ENCODE measurements around the gene RPS6KB2. TPM values are rescaled to one million over a fixed set of nuclear protein-coding genes. Genes with fewer than 3 reads are reported as not detected.

Gene RPS6KB2
- total and polyA plus RNA-seq, 9 of the 15 experiments (the other 6 are each of a cell fraction or from before 2014, with no cell fraction given) = 0.42 to 122 (median 82.6) TPM

GRCh38 chr11:67378544-67378943 lies 49.8 kb upstream of the RPS6KB2 start:
- 86% methylated on average over 3 of the region's 4 CpGs for WGBS (ENCODE audit: insufficient coverage, low coverage, missing lambda C conversion rate)
- no TSS peak for BruUV-seq (replicated peaks)
- no peaks in the 10 kb centered on the region for H3K27me3 ChIP-seq (ENCODE audit: control insufficient read depth in 2 of 2, insufficient read depth in 2 of 2, low read length in 2 of 2)
- H3K4me2 ChIP-seq (ENCODE audit: insufficient read depth, low read length) = no peak overlapping the region
- TF ChIP-seq ZNF740 (CRISPR knock-in tag; IDR thresholded peaks at IDR 0.05) (no peak), ZNF740 (tag; IDR thresholded peaks at IDR 0.05) (0 out of 4 replicates have a peak, but pooled peaks of 1 of the 2 experiments have one; percentile 5), CREBBP (IDR thresholded peaks at IDR 0.05; ENCODE audit: low read depth, low read length) (no peak)
- in situ Hi-C loops (cut with MboI) = no loop called here
- CTCF ChIA-PET (ENCODE audit: low intra/inter-chr PET ratio) = no interaction called here
- ATAC-seq = no peak
- peaks cover 10% of the 10 kb centered on the region; the same call in 2 of the 3 replicates for H3K79me2 ChIP-seq (ENCODE audit: control insufficient read depth, insufficient read depth, low read length)
- no peak for FAIRE-seq
- POLR2A ChIA-PET = interaction anchor here (0.7 to 2.0 kb wide), 3 partner anchors 7 to 26 kb away, joined by 5 read pairs; partner anchors contain the start of genes POLD4 and RAD9A
- peaks cover 64 to 73% of the 10 kb centered on the region in 2 experiments for H3K4me1 ChIP-seq (replicated peaks in 1 of 2; ENCODE audit: control insufficient read depth in 2 of 2, insufficient read depth in 2 of 2, low read length in 2 of 2)
- H3K9me3 ChIP-seq (replicated peaks; ENCODE audit: control insufficient read depth, insufficient read depth, low read depth, low read length) = no peaks in the 10 kb centered on the region
- no peaks in the 10 kb centered on the region for H4K20me1 ChIP-seq (replicated peaks; ENCODE audit: control insufficient read depth, insufficient read depth, low read length)
- intact Hi-C loops (cut with micrococcal nuclease) = no loop called here
- no peaks in the 10 kb centered on the region for H3K9me1 ChIP-seq (ENCODE audit: control insufficient read depth, insufficient read depth, low read length)
- H3K9ac ChIP-seq (ENCODE audit: insufficient read depth in 1 of 2, low read depth in 2 of 2, low read length in 2 of 2) = peak overlapping the region in 1 of 2 experiments; percentile 89; a peak in 2 of 4 replicates
- no peaks in the 10 kb centered on the region for H3K36me3 ChIP-seq (ENCODE audit: control insufficient read depth, insufficient read depth, low read length)
- H3K4me3 ChIP-seq = no peak overlapping the region
- no peak for DNase-seq (ENCODE audit: extremely low read depth in 1 of 4, low spot score in 3 of 4)
- H2AFZ ChIP-seq (ENCODE audit: low read depth, low read length) = no peak overlapping the region
- H3K27ac ChIP-seq (ENCODE audit: extremely low read depth, low read depth, low read length) = no peak overlapping the region; the same call in 2 of the 3 replicates

All from K562 (cell line).